Panc1 (cell line): Measurements from ENCODE around the gene TMEM62. TPM values are rescaled to one million over a fixed set of nuclear protein-coding genes. Genes with fewer than 3 reads are reported as not detected.

Experiments
- ATAC-seq: fragments of 200-7000 bp; cut with Tn5 transposase; 2 replicates; pipeline ENCODE4 v1.9.1; 2020; ENCODE audit warnings: mild to moderate bottlenecking, moderate library complexity
- BruUV-seq: library from RNA; stranded (reverse); fragments of 400-500 nt; replicated peaks from 2 replicates; lab custom pipeline; 2021; lab: Mats Ljungman, UMichigan
- CTCF ChIA-PET: fragments of 300-600 bp; sonication (Branson Sonifier 250); formaldehyde crosslinking; loops from one replicate; lab custom pipeline; 2022; ENCODE audit warnings: antibody characterized with exemption; lab: Charles Lee
- POLR2A ChIA-PET: fragments of 300-600 bp; sonication (Branson Sonifier 250); formaldehyde crosslinking; loops from one replicate; lab custom pipeline; 2022; ENCODE audit warnings: antibody characterized with exemption; lab: Charles Lee
- DNase-seq: peaks from one replicate; pipeline ENCODE4 v3.0.0-alpha.2; 2010; ENCODE audit warnings: low read depth, low spot score
- H3K27ac ChIP-seq: 2 replicates; pipeline ENCODE4 v1.5.1; 2011; ENCODE audit warnings: mild to moderate bottlenecking, low read length, inconsistent platforms
- H3K27me3 ChIP-seq: fragments of 200-500 bp; sonication (Bioruptor generic); 2 replicates; pipeline ENCODE4 v1.6.0; 2014; ENCODE audit warnings: low read length, inconsistent platforms; ENCODE audit not compliant: control insufficient read depth, insufficient read depth
- H3K36me3 ChIP-seq: fragments of 200-500 bp; sonication (Bioruptor generic); 2 replicates; pipeline ENCODE4 v1.5.1; 2014; ENCODE audit warnings: inconsistent platforms, mild to moderate bottlenecking, low read length, moderate library complexity; ENCODE audit not compliant: control insufficient read depth, insufficient read depth
- H3K4me1 ChIP-seq: 2 replicates; pipeline ENCODE4 v1.5.1; 2011; ENCODE audit warnings: inconsistent platforms, mild to moderate bottlenecking, low read length, moderate library complexity; ENCODE audit not compliant: control insufficient read depth, insufficient read depth
- H3K4me3 ChIP-seq, 2 experiments: 2 replicates each; pipeline ENCODE4 v1.5.1; 2011 to 2012; ENCODE audit warnings: low read depth in 2 of 2, low read length in 2 of 2, mild to moderate bottlenecking in 2 of 2, inconsistent platforms in 1 of 2, moderate library complexity in 1 of 2
- H3K9me3 ChIP-seq: fragments of 200-500 bp; sonication (Bioruptor generic); 2 replicates; pipeline ENCODE4 v1.5.1; 2014; ENCODE audit warnings: low read depth, mild to moderate bottlenecking, inconsistent platforms, low read length, moderate library complexity; ENCODE audit not compliant: control insufficient read depth, insufficient read depth
- CTCF ChIP-seq: fragments of 450-650 bp; IDR thresholded peaks from 2 replicates; pipeline ENCODE4 v1.5.1; 2017; ENCODE audit warnings: mild to moderate bottlenecking
- REST ChIP-seq, 2 experiments: IDR thresholded peaks; 2 replicates each; pipeline ENCODE4 v1.6.1; 2011 to 2012; ENCODE audit warnings: low read depth in 2 of 2, control low read depth in 1 of 2, low read length in 1 of 2, mild to moderate bottlenecking in 1 of 2, moderate library complexity in 1 of 2; ENCODE audit not compliant: insufficient read depth in 1 of 2
- SIN3A ChIP-seq: IDR thresholded peaks from 2 replicates; pipeline ENCODE4 v1.6.1; 2012; ENCODE audit warnings: low read depth, mild to moderate bottlenecking, low read length, moderate library complexity, borderline replicate concordance; ENCODE audit not compliant: insufficient read depth
- TCF7L2 ChIP-seq: IDR thresholded peaks from 2 replicates; pipeline ENCODE4 v1.6.1; 2011; ENCODE audit warnings: mild to moderate bottlenecking, low read depth, low read length, inconsistent platforms
- in situ Hi-C: cut with HindIII; loops from 2 replicates; pipeline ENCODE4 v1.10.0; 2016; ENCODE audit warnings: low sequenced_read_pairs, low pct_unique_long_range_greater_than_20kb
- intact Hi-C: fragments of 100-400 bp; cut with micrococcal nuclease; formaldehyde crosslinking; loops from one replicate; pipeline ENCODE4 v1.10.0; 2022; ENCODE audit not compliant: unreplicated experiment
- total RNA-seq: library from RNA; stranded (reverse); gene quantifications from one replicate; pipeline ENCODE4 v1.2.1, GENCODE V29; 2021; ENCODE audit not compliant: unreplicated experiment

The TMEM62 gene
- total RNA-seq, 1 experiment from 2014 or later = 20.4 TPM

- ChIA-PET CTCF (interaction anchor here (0.6 to 1.4 kb wide), 6 partner anchors 9 to 181 kb away, joined by 3 to 12 read pairs (median 4); no protein-coding TSS in a partner anchor), POLR2A (no interaction called here)
- no peak overlapping the region for H3K27ac ChIP-seq
- no peaks in the 10 kb centered on the region for H3K9me3 ChIP-seq
- no peak for DNase-seq
- ATAC-seq = peak; percentile 72; the same call in 1 of the 2 replicates
- in situ Hi-C loops (no loop called here), intact Hi-C loops (no loop called here)
- peaks cover 3% of the 10 kb centered on the region; the same call in 1 of the 2 replicates for H3K27me3 ChIP-seq
- H3K36me3 ChIP-seq = no peaks in the 10 kb centered on the region
- TF ChIP-seq TCF7L2 = no peak
- TF ChIP-seq SIN3A = no peak
- peak; percentile 85 for TF ChIP-seq CTCF
- BruUV-seq = no TSS peak
- no peak overlapping the region for H3K4me3 ChIP-seq
- no peaks in the 10 kb centered on the region for H3K4me1 ChIP-seq
These were observed 70.9 kb downstream of the TMEM62 start for GRCh38 chr15:43204016-43204901.

GRCh38 chr15:43206054-43206453, 72.7 kb downstream of the TMEM62 start:
- no TSS peak for BruUV-seq
- Histone ChIP-seq H3K27ac (no peak overlapping the region), H3K27me3 (peaks cover 3% of the 10 kb centered on the region; the same call in 1 of the 2 replicates), H3K4me1 (no peaks in the 10 kb centered on the region), H3K36me3 (no peaks in the 10 kb centered on the region), H3K4me3 (no peak overlapping the region), H3K9me3 (no peaks in the 10 kb centered on the region)
- ATAC-seq (no peak), DNase-seq (no peak)
- in situ Hi-C loops = no loop called here
- ChIA-PET POLR2A (no interaction called here), CTCF (interaction anchor here (1.0 kb wide), 1 partner anchor 20 kb away, joined by 5 read pairs; no protein-coding TSS in a partner anchor)
- TF ChIP-seq REST (IDR thresholded peaks at IDR 0.05; ENCODE audit: insufficient read depth in 1 of 2, low read depth in 2 of 2, low read length in 1 of 2) = no peak
- TF ChIP-seq CTCF = no peak
- TF ChIP-seq SIN3A = no peak
- intact Hi-C loops = no loop called here
